Subcutaneous preadipocyte (primary cell): ENCODE results near the gene UIMC1. TPM values are rescaled to one million over a fixed set of nuclear protein-coding genes. Genes with fewer than 3 reads are reported as not detected.

ENCODE experiments used
- total RNA-seq: library from RNA; depleted of rRNA; stranded (reverse); fragments of >200 nt; gene quantifications from 2 replicates; pipeline ENCODE4 v1.2.3, GENCODE V29; 2012

UIMC1 gene
- 26.8 and 38.9 TPM in 2 replicates for total RNA-seq

DNA sequence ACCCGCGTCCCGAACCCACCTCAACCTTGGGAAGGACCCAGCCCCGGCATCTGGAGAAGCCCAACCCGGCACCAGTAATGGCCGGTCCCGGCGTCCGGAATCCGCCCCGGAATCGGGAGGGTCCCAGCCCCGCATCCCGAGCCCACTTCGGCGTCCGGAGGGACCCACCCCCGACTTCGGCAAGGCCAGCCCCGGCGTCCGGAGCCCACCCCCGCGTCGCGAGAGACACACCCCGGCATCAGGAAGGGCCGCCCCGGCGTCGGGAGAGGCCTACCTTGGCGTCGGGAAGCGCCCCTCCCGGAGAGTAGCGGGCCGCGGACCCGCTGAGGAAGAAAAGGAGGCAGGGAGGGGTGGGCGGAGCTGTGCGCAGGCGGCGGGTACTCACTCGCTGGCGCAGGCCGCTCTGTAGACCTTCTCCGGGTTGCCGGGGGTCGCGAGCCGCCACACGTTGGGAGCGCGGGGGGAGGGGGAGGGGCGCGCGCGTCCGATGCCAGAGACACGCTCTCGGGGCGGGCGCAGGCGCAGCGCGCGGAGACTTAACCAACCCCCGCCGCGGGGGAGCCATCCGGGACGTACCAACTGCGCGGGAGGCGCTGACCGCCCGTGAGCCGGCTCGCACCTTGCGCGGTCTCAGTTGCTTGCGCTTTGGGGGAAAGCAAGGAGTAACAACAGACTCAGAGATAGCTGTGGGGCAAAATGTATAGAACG is at the start of gene UIMC1:
UIMC1 (minus strand) TSS at position 515 of the 708 bp plus-strand sequence. CDS start 24,164 bp downstream, outside the sequence.

DNA sequence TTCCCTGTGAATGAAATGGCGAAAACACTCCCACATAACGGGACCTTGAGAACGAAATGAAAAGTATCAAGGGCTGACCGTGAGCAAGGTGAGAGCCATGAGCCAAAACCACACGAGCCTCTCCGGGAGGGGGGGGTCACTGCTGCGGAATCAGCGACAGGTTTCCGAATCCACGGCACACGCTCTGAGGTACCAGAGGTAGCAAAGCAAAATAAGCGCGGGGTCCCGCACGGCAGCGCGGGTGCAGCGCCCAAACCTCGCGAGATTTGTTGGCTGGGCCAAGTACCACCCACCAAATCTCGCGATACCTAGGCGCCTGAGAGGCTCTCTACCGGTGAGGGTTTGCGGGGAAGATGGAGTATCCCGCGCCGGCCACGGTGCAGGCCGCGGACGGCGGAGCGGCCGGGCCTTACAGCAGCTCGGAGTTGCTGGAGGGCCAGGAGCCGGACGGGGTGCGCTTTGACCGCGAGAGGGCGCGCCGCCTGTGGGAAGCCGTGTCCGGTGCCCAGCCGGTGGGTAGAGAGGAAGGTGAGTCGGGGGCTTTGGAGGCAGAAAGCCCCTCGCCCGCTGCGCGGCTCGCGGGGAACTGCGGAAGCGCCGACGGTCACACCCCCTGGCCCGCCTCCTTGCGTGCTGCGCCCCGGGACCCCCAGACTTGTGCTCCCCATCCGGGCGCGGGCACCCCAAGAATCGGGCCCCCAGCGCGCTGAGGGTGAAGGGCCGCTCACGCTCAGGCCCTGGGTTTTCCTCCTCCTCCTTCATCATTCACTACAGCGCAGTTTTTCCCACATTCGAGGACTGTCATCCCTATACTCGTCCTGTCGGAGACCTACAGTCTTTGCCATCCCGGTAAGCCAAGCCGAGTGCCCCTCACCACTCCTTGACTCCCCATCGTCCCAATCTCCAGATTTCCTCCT is 16.1 kb upstream of the UIMC1 start, which contains the start of gene ZNF346:
ZNF346 (plus strand) TSS at position 311 of the 917 bp plus-strand sequence; CDS start at position 354, 43 bp downstream.

GRCh38 chr5:176899296-176899891 is 107.2 kb downstream of the UIMC1 start, which contains the start of gene HK3:
Gene HK3, minus strand, starts transcription at chr5:176899346. Its CDS starts 3,187 bp downstream, at chr5:176896159.

Other genes starting within 250 kb of the UIMC1 start
- under 0.01 TPM in 2 replicates for gene UNC5A, start 196.2 kb downstream of the UIMC1 start, total RNA-seq
- not detected in 2 replicates for gene HK3, start 107.4 kb downstream of the UIMC1 start, total RNA-seq
- 13.1 and 15.8 TPM in 2 replicates for gene ZNF346, start 15.9 kb upstream of the UIMC1 start, total RNA-seq
- 0.73 and 1.4 TPM in 2 replicates for gene FGFR4, start 80.1 kb upstream of the UIMC1 start, total RNA-seq
- gene NSD1, start 127.0 kb upstream of the UIMC1 start, total RNA-seq: 30.1 and 47.9 TPM in 2 replicates